ENCODE measurements around the gene KIF1B.

DNA sequence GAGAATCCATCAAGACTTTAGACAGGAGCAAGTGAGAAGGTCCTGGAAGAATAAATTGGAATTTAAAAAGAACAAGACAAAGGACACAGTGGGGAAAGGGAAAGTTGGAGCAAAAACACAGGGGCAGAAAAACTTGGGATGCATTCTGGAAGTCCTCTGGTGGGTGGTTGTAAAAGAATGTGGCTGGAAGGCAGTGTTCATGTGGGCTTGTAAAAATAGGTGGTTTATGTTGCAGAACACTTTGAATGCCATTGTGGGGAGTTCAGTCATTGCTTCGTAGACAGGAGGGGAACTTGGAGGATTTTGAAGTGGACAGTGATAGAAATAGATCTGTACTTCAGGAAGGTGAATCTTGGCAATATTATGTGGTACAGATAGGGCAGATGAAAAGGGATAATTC, 15.2 kb downstream of the KIF1B start:
- TF ChIP-seq KAT2B (IDR thresholded peaks at IDR 0.05; ENCODE audit: low read depth, low read length) (no peak), ZFP30 (CRISPR knock-in tag; IDR thresholded peaks at IDR 0.05; ENCODE audit: borderline replicate concordance) (no peak), TAF7 (tag; IDR thresholded peaks at IDR 0.05) (no peak), NCOR1 (IDR thresholded peaks at IDR 0.05) (no peak), MTF1 (CRISPR knock-in tag; IDR thresholded peaks at IDR 0.05; ENCODE audit: borderline replicate concordance) (no peak), SP1 (CRISPR knock-in tag; IDR thresholded peaks at IDR 0.05) (no peak)
